GM12801 (cell line): ENCODE measurements around the gene ZG16.

ENCODE experiments used
- TF ChIP-seq, protein P1 (sequence below): IDR thresholded peaks from one replicate; pipeline ENCODE4 v1.5.1; 2011; ENCODE audit warnings: control low read depth; ENCODE audit not compliant: insufficient read length; ENCODE audit errors: extremely low read depth

Gene ZG16

DNA sequence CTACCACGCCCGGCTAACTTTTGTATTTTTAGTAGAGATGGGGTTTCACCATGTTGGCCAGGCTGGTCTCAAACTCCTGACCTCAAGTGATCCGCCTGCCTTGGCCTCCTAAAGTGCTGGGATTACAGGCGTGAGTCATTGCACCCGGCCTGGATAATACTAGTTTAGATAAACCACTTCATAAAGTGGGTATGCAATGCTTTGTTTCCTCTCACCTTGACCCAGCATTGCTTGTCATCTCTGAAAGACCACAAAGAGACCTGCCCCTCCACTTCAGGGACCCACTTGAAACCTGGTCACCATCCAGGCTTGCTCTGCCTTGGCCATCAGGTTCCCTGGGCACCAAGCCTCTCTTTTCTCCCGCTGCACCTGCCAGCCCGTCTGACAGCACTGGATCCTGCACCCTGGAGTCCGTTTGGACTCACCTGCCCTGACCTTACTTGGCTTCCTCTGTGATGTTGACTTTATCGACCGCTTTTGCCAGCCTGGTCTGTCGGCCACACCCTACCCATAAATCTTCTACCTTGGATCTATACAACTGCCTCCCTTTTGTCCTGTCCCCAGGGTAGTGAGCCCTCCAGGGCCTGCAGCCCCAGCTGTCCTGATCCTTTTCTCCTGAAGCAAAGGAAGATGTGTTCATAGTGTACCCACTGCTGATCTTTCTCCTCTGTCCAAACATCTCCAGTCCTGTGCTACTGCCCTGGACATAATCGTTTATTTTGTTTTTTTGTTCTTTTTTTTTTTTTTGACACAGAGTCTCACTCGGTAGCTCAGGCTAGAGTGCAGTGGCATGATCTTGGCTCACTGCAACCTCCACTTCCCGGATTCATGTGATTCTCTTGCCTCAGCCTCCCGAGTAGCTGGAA, 12.7 kb upstream of the ZG16 start:
- TF ChIP-seq, protein P1, sequence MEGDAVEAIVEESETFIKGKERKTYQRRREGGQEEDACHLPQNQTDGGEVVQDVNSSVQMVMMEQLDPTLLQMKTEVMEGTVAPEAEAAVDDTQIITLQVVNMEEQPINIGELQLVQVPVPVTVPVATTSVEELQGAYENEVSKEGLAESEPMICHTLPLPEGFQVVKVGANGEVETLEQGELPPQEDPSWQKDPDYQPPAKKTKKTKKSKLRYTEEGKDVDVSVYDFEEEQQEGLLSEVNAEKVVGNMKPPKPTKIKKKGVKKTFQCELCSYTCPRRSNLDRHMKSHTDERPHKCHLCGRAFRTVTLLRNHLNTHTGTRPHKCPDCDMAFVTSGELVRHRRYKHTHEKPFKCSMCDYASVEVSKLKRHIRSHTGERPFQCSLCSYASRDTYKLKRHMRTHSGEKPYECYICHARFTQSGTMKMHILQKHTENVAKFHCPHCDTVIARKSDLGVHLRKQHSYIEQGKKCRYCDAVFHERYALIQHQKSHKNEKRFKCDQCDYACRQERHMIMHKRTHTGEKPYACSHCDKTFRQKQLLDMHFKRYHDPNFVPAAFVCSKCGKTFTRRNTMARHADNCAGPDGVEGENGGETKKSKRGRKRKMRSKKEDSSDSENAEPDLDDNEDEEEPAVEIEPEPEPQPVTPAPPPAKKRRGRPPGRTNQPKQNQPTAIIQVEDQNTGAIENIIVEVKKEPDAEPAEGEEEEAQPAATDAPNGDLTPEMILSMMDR: no peak

DNA sequence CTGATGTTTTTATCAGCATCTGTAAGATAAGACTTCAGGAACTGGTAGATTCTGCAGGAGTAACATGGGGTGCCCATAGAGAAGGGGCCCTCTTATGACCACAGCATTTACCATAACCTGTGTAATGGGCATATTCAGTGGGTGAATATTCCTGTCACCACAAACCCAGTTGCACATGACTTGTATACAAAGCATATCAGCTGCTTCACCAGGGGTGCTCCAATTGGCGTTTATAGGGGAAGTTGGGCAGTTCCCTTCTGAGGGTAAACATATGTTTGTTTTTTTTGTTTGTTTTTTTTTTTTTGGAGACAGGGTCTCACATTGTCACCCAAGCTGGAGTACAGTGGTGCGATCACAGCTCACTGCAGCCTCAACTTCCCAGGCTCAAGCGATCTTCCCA, 11.5 kb upstream of the ZG16 start:
- TF ChIP-seq, protein P1: no peak

DNA sequence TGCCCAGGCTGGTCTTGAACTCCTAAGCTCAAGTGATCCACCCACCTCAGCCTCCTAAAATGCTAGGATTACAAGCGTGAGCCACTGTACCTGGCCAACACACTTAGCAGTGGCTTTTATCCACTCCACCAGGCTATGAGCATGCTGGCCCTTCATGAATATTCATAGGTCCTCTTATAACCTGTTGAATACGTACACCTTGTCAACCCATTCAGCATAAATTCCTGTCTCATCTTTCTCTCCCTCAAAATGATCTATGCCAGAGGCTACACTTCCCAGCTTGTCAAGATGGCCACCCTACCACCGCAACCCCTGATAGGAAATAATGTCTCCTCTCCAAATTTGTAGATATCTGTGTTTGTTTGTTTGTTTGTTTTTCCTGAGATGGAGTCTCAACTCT, 11.0 kb upstream of the ZG16 start:
- TF ChIP-seq, protein P1: no peak

DNA sequence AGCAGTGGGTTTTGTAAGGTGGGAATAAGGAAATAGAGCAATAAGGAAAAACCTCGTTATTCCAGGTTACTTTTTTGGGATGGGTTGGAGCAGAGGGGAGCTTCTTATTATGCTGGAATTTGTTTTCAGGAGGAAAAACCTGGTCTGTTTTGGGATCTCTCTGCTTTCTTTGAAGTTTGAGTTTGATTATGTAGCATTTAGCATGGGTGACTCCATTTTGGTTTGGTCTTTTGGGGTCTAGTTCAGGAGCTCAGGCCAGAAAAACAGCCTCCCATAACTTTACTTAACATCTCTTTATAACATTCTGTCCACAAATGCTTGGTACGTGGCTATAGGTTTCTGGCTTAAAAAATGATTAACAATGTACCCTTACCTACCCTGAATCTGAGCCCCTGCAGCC, 8.5 kb upstream of the ZG16 start:
- TF ChIP-seq, protein P1: no peak

DNA sequence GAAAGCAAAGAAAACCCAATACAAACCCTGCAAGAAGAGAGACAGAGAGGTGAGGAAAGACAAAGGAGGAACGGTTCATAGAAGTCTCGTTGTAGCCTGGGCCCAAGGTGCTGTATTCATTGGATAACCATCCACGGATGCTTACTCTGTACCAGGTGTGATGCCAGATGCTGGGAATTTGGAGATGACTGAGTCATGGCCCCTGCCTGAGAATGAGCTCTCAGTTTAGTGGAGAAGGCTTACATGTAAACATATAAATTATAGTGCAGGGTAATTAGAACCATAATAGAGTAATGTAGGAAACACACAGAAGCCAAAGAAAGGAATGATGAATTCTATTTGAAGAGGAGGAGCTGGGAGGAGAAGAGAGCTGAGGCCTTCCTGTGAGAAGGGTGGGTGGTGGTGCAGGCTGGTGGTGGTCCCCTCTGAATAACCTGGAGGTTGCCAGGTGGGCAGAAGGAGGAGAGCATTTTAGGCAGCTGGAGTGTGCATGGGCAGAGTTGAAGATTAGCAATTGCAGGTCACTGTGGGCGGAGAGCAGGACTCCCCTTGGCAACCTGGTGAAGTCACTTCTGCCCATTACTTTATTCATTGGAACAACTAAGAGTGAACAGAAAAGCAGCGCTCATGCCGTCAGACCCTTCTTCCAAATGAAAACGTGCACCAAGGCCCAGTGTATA, 7.7 kb upstream of the ZG16 start:
- TF ChIP-seq, protein P1: no peak

DNA sequence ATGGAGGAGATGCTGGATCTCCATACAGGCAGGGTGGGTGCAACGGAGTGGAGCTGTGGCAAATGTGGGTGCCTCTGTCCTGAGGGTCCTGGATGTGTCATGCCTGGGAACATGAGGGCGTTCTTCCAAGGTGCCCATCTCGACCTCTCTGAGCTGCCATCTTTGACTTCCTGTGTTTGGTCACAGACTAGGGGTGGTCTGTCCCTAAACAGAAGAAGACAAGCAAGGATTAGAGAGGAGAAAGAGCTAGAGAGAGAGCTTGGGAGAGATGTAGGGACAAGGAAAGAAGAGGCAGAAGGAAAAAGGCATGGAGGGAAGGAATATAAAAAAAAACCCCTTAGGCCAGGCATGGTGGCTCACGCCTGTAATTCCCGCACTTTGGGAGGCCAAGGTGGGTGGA, 3.3 kb upstream of the ZG16 start:
- TF ChIP-seq, protein P1: no peak

DNA sequence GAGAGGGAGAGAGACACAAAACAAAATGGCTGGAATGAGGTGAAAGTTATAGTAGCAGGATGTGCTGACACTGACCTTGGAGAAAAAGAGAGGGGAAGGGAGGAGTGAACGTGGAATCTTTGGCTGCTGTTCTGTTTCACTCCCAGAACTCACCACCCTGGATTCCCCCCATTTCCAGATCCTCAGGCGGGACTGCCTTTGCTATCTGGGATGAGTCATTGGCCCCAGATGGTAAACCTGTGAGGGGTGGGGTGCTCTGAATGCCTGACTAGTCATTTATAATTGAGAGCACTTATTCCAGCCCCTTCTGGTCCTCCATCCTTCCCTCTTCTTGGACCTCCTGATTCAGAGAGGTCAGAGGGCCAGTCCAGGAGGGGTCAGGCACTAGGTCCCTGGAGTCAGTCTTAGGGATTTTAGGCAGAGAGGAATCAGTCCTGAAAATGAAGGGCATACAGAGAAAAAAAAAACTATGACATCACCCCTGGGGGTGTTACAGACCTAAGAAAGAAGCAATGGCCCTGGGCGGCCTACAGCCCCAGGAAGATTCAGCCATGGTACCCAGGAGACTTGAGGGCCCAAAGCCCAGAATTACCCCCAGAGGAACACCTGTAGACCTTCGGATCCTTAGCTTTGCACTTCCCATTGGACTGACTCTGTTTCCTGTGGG, 2.2 kb upstream of the ZG16 start:
- TF ChIP-seq, protein P1: no peak
